ENCODE results near the gene SLC25A47. TPM values are rescaled to one million over a fixed set of nuclear protein-coding genes. Genes with fewer than 3 reads are reported as not detected.

Gene SLC25A47
- total RNA-seq, 1 experiment from 2014 or later, result not detected

- peak; percentile 40 for TF ChIP-seq CTCF (IDR thresholded peaks at IDR 0.05; ENCODE audit: unreplicated experiment)
- Mint-ChIP-seq H3K27ac (ENCODE audit: low read depth, unreplicated experiment) (peak overlapping the region; percentile 95), H3K9me3 (ENCODE audit: unreplicated experiment) (no peaks in the 10 kb centered on the region), H3K27me3 (ENCODE audit: insufficient read depth, unreplicated experiment) (no peaks in the 10 kb centered on the region), H3K36me3 (ENCODE audit: insufficient read depth, unreplicated experiment) (no peaks in the 10 kb centered on the region), H3K4me1 (ENCODE audit: insufficient read depth, unreplicated experiment) (peaks cover 42% of the 10 kb centered on the region), H3K4me3 (ENCODE audit: unreplicated experiment) (peak overlapping the region; percentile 72)
- ChIA-PET POLR2A (interaction anchor here (0.6 to 2.3 kb wide), 11 partner anchors 8 to 1325 kb away, joined by 3 to 10 read pairs (median 3); no protein-coding TSS in a partner anchor), CTCF (interaction anchor here (0.7 to 2.2 kb wide), 7 partner anchors 19 to 379 kb away, joined by 3 to 8 read pairs (median 6); no protein-coding TSS in a partner anchor)
- intact Hi-C loops (cut with micrococcal nuclease), result loop anchor here (2.0 kb wide), 3 partner anchors 72 to 136 kb away; no protein-coding TSS in a partner anchor
- peak; percentile 53 for DNase-seq (ENCODE audit: unreplicated experiment)
- TSS peak; percentile 73 for BruUV-seq (replicated peaks)
Measured at GRCh38 chr14:100376751-100377171, 53.6 kb downstream of the SLC25A47 start.

Small RNAs within 50 kb of the gene (microRNA-seq; reads per million reads assigned to microRNA genes)
- 122 reads per million, percentile 74 among the genes with 10 or more reads in this experiment for gene MIR345
- gene MIR6764, result 0.53 reads per million

Other genes with a start within 250 kb of the SLC25A47 start
- 0.07 and 0.39 TPM in 2 replicates for gene DEGS2, start 163.7 kb upstream of the SLC25A47 start, total RNA-seq (2022)
- gene YY1, start 84.2 kb upstream of the SLC25A47 start, total RNA-seq (2022), result 66.7 and 73.3 TPM in 2 replicates
- 33.9 and 49.2 TPM in 2 replicates for gene SLC25A29, start 16.9 kb upstream of the SLC25A47 start, total RNA-seq (2022)
- gene WDR25, start 53.1 kb downstream of the SLC25A47 start, total RNA-seq (2022), result 14.3 and 18.2 TPM in 2 replicates

Measured in MCF 10A (cell line).